ENCODE results near the gene AMPD2.

DNA sequence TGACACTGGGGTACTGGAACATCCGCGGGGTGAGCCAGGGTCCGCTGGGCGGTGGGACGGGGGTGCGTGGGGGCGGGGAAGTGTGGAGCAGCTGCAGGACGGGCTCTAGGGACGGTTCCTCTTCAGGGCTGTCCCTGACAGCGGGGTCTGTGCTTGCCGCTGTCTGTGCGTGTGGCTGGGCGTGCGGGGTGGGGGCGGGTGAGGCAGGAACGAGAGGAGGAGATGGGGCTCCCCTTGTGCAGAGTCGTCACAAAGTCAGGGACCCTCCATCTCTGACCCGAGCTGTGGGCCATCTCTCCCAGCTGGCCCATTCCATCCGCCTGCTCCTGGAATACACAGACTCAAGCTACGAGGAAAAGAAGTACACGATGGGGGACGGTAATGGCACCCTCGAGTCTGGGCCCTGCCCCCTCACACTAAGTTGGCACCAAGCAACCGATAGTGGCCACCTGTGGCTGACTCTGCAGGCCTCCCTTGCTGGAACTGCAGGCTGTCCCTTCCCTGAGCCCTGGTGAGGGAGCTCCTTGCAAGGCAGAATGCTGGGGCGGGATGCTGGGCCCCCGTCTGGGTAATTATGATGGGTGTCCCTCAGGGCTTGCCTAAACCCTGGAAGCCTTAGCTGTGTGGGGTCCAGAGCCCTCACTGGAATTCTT is 48.6 kb downstream of the AMPD2 start:
- TF ChIP-seq ARNT (IDR thresholded peaks at IDR 0.05) = no peak
- no peak for TF ChIP-seq SP1 (IDR thresholded peaks at IDR 0.05)
